ENCODE results near the gene SART1. TPM values are rescaled to one million over a fixed set of nuclear protein-coding genes. Genes with fewer than 3 reads are reported as not detected.
"Not testable (repeated sequence)": the region's sequence is repeated elsewhere in the genome, so short reads cannot be mapped to it uniquely, and the experiment has no call there.

Gene SART1
- polyA plus RNA-seq, 1 donor from 2014 or later: 34.9 TPM

DNA sequence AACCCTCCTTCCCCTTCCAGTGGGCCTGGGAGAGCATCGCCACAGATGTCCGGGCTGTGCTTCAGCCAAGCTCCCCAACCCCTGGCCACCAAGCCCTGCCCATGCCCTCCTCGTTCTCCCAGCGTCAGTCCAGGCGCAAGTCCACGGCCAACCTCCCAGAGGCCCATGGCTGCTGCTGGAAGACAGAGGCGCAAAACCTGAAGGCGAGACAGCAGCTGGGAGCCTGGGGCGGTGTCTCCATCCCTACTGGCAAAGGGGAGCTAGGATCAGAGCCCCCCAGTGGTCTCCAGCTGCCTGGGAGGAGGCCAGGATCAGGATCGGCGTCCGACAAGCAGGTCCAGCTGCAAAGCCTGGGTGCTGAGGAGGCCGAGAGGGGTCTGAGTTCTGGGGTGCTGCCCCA, 14.4 kb upstream of the SART1 start:
- Histone ChIP-seq H3K79me2 (replicated peaks; ENCODE audit: insufficient read depth, low read length) (no peaks in the 10 kb centered on the region), H3K36me3 (ENCODE audit: insufficient read depth, low read length) (no peaks in the 10 kb centered on the region), H4K20me1 (ENCODE audit: insufficient read depth) (no peaks in the 10 kb centered on the region), H3K27me3 (ENCODE audit: insufficient read depth, low read depth, low read length) (no peaks in the 10 kb centered on the region), H3K27ac (ENCODE audit: low read length) (no peak overlapping the region), H3K9ac (ENCODE audit: low read length) (no peak overlapping the region), H3K4me3 (ENCODE audit: low read length) (no peak overlapping the region), H2AFZ (ENCODE audit: low read depth, low read length) (no peak overlapping the region), H3K4me2 (ENCODE audit: low read length) (no peak overlapping the region), H3K9me2 (ENCODE audit: insufficient read depth, low read length) (no peaks in the 10 kb centered on the region), H3F3A (ENCODE audit: insufficient read depth, low read length, poor library complexity, severe bottlenecking) (no peaks in the 10 kb centered on the region), H3K9me3 (ENCODE audit: low read length) (no peaks in the 10 kb centered on the region)
- TF ChIP-seq MXI1 (conservative IDR thresholded peaks at IDR 0.05; ENCODE audit: poor library complexity, severe bottlenecking): no peak
- TF ChIP-seq, protein P1, sequence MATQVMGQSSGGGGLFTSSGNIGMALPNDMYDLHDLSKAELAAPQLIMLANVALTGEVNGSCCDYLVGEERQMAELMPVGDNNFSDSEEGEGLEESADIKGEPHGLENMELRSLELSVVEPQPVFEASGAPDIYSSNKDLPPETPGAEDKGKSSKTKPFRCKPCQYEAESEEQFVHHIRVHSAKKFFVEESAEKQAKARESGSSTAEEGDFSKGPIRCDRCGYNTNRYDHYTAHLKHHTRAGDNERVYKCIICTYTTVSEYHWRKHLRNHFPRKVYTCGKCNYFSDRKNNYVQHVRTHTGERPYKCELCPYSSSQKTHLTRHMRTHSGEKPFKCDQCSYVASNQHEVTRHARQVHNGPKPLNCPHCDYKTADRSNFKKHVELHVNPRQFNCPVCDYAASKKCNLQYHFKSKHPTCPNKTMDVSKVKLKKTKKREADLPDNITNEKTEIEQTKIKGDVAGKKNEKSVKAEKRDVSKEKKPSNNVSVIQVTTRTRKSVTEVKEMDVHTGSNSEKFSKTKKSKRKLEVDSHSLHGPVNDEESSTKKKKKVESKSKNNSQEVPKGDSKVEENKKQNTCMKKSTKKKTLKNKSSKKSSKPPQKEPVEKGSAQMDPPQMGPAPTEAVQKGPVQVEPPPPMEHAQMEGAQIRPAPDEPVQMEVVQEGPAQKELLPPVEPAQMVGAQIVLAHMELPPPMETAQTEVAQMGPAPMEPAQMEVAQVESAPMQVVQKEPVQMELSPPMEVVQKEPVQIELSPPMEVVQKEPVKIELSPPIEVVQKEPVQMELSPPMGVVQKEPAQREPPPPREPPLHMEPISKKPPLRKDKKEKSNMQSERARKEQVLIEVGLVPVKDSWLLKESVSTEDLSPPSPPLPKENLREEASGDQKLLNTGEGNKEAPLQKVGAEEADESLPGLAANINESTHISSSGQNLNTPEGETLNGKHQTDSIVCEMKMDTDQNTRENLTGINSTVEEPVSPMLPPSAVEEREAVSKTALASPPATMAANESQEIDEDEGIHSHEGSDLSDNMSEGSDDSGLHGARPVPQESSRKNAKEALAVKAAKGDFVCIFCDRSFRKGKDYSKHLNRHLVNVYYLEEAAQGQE (IDR thresholded peaks at IDR 0.05; ENCODE audit: borderline replicate concordance): no peak
- TF ChIP-seq, protein P2, sequence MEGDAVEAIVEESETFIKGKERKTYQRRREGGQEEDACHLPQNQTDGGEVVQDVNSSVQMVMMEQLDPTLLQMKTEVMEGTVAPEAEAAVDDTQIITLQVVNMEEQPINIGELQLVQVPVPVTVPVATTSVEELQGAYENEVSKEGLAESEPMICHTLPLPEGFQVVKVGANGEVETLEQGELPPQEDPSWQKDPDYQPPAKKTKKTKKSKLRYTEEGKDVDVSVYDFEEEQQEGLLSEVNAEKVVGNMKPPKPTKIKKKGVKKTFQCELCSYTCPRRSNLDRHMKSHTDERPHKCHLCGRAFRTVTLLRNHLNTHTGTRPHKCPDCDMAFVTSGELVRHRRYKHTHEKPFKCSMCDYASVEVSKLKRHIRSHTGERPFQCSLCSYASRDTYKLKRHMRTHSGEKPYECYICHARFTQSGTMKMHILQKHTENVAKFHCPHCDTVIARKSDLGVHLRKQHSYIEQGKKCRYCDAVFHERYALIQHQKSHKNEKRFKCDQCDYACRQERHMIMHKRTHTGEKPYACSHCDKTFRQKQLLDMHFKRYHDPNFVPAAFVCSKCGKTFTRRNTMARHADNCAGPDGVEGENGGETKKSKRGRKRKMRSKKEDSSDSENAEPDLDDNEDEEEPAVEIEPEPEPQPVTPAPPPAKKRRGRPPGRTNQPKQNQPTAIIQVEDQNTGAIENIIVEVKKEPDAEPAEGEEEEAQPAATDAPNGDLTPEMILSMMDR (IDR thresholded peaks at IDR 0.05; ENCODE audit: poor library complexity, severe bottlenecking): no peak
- no peak for TF ChIP-seq EZH2 (IDR thresholded peaks at IDR 0.05; ENCODE audit: borderline replicate concordance, insufficient read depth, low read length, poor library complexity, severe bottlenecking)
- no peak for TF ChIP-seq EP300 (conservative IDR thresholded peaks at IDR 0.05; ENCODE audit: poor library complexity, severe bottlenecking)
- no peak for TF ChIP-seq SMC3 (conservative IDR thresholded peaks at IDR 0.05; ENCODE audit: poor library complexity)
- TF ChIP-seq TAF1 (IDR thresholded peaks at IDR 0.05; ENCODE audit: low read depth): no peak

DNA sequence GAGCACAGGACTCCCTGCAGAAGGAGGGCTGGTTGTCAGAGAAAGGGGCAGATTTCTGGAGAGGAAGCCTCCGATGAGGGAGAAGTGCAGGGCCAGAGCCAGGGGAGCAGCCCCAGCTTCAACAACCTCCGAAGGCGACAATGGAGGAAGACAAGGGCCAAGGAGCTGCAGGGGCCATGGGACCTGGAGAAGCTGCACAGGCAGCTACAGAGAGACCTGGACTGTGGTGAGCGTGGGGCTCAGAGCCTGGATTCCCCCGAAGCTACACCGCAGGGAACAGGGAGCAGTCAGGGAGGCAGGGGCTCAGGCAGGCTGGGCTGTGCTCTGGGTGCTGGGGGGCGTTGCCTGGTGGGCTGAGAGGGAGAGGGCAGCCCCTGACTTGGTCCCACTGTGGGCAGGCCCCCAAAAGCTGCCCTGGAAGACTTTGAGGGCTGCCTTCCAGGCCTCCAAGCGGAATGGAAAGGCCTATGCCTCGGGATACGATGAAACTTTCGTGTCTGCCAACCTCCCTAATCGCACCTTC, 13.9 kb upstream of the SART1 start:
- no peaks in the 10 kb centered on the region for H3F3A ChIP-seq (ENCODE audit: insufficient read depth, low read length, poor library complexity, severe bottlenecking)
- no peaks in the 10 kb centered on the region for H3K9me2 ChIP-seq (ENCODE audit: insufficient read depth, low read length)
- no peak overlapping the region for H3K9ac ChIP-seq (ENCODE audit: low read length)
- H3K9me3 ChIP-seq (ENCODE audit: low read length): no peaks in the 10 kb centered on the region
- H3K36me3 ChIP-seq (ENCODE audit: insufficient read depth, low read length): no peaks in the 10 kb centered on the region
- no peak overlapping the region for H2AFZ ChIP-seq (ENCODE audit: low read depth, low read length)
- H3K4me3 ChIP-seq (ENCODE audit: low read length): no peak overlapping the region
- H3K27me3 ChIP-seq (ENCODE audit: insufficient read depth, low read depth, low read length): no peaks in the 10 kb centered on the region
- TF ChIP-seq, protein P2 (IDR thresholded peaks at IDR 0.05; ENCODE audit: poor library complexity, severe bottlenecking): no peak
- TF ChIP-seq POLR2AphosphoS5 (IDR thresholded peaks at IDR 0.05) (no peak), MXI1 (conservative IDR thresholded peaks at IDR 0.05; ENCODE audit: poor library complexity, severe bottlenecking) (no peak), SMC3 (conservative IDR thresholded peaks at IDR 0.05; ENCODE audit: poor library complexity) (no peak), RAD21 (conservative IDR thresholded peaks at IDR 0.05) (no peak), EZH2 (IDR thresholded peaks at IDR 0.05; ENCODE audit: borderline replicate concordance, insufficient read depth, low read length, poor library complexity, severe bottlenecking) (no peak), EP300 (conservative IDR thresholded peaks at IDR 0.05; ENCODE audit: poor library complexity, severe bottlenecking) (no peak)
- TF ChIP-seq, protein P1 (IDR thresholded peaks at IDR 0.05; ENCODE audit: borderline replicate concordance): no peak
- H3K27ac ChIP-seq (ENCODE audit: low read length): no peak overlapping the region
- no peaks in the 10 kb centered on the region for H3K79me2 ChIP-seq (replicated peaks; ENCODE audit: insufficient read depth, low read length)
- H3K4me2 ChIP-seq (ENCODE audit: low read length): no peak overlapping the region
- H4K20me1 ChIP-seq (ENCODE audit: insufficient read depth): no peaks in the 10 kb centered on the region

DNA sequence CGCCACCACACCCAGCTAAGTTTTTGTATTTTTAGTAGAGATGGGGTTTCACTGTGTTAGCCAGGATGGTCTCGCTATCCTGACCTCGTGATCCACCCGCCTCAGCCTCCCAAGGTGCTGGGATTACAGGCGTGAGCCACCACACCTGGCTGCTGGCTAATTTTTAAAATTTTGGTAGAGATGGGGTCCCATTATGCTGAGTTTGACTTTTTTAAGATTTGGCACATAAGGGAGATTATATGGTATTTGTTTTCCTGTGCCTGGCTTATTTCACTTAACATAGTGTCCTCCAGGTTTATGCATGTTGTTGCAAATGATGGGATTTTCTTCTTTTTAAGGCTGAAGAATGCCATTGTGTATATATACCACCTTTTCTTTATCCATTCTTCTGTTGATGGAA, 10.8 kb upstream of the SART1 start:
- not testable (repeated sequence) for H3K27ac ChIP-seq (ENCODE audit: low read length); H3K9me3 ChIP-seq (ENCODE audit: low read length); H3K9ac ChIP-seq (ENCODE audit: low read length); H4K20me1 ChIP-seq (ENCODE audit: insufficient read depth); H3K4me2 ChIP-seq (ENCODE audit: low read length); H2AFZ ChIP-seq (ENCODE audit: low read depth, low read length); H3K36me3 ChIP-seq (ENCODE audit: insufficient read depth, low read length); H3K9me2 ChIP-seq (ENCODE audit: insufficient read depth, low read length); H3F3A ChIP-seq (ENCODE audit: insufficient read depth, low read length, poor library complexity, severe bottlenecking); H3K4me3 ChIP-seq (ENCODE audit: low read length); H3K79me2 ChIP-seq (replicated peaks; ENCODE audit: insufficient read depth, low read length); H3K27me3 ChIP-seq (ENCODE audit: insufficient read depth, low read depth, low read length)
